ENCODE measurements around the gene SPSB4.
"Not testable (repeated sequence)": the region's sequence is repeated elsewhere in the genome, so short reads cannot be mapped to it uniquely, and the experiment has no call there.

Gene SPSB4

GRCh38 chr3:141096981-141097380, 45.8 kb downstream of the SPSB4 start:
- DNase-seq, result no peak

- DNase-seq, result peak in 2 of 3 donors; percentile 26 to 27
Measured at GRCh38 chr3:141100112-141100511, 49.0 kb downstream of the SPSB4 start.

GRCh38 chr3:141100531-141101320, 49.6 kb downstream of the SPSB4 start:
- DNase-seq, result no peak

- no peak for DNase-seq
Measured at GRCh38 chr3:141102372-141102771, 51.2 kb downstream of the SPSB4 start.

- DNase-seq, result no peak
Measured at GRCh38 chr3:141103067-141103466, 51.9 kb downstream of the SPSB4 start.

- DNase-seq, result no peak
Measured at GRCh38 chr3:141103503-141103902, 52.4 kb downstream of the SPSB4 start.

- DNase-seq, result no peak
Measured at GRCh38 chr3:141104151-141104821, 53.1 kb downstream of the SPSB4 start.

GRCh38 chr3:141105828-141106628, 54.9 kb downstream of the SPSB4 start:
- peak; percentile 86 to 93 (median 90) for DNase-seq

GRCh38 chr3:141106842-141107241, 55.7 kb downstream of the SPSB4 start:
- DNase-seq, result no peak

GRCh38 chr3:141108039-141108438, 56.9 kb downstream of the SPSB4 start:
- DNase-seq, result no peak

GRCh38 chr3:141109751-141110150, 58.6 kb downstream of the SPSB4 start:
- DNase-seq, result no peak

- DNase-seq, result no peak
Measured at GRCh38 chr3:141110322-141110721, 59.2 kb downstream of the SPSB4 start.

GRCh38 chr3:141111364-141112155, 60.4 kb downstream of the SPSB4 start:
- DNase-seq, result no peak

GRCh38 chr3:141112686-141113297, 61.6 kb downstream of the SPSB4 start:
- no peak for DNase-seq

- not testable (repeated sequence) for DNase-seq
Measured at GRCh38 chr3:141113680-141114079, 62.5 kb downstream of the SPSB4 start.

- no peak for DNase-seq
Measured at GRCh38 chr3:141114179-141114745, 63.1 kb downstream of the SPSB4 start.

- no peak for DNase-seq
Measured at GRCh38 chr3:141114816-141115460, 63.8 kb downstream of the SPSB4 start.

GRCh38 chr3:141115789-141116541, 64.8 kb downstream of the SPSB4 start:
- peak; percentile 9 to 56 (median 23) for DNase-seq

GRCh38 chr3:141116721-141117120, 65.6 kb downstream of the SPSB4 start:
- no peak for DNase-seq

- DNase-seq, result not testable (repeated sequence)
Measured at GRCh38 chr3:141117982-141118381, 66.8 kb downstream of the SPSB4 start.
